Tibial nerve (tissue), 4 donors: ENCODE results near the gene LEF1.
"Not testable (repeated sequence)": the region's sequence is repeated elsewhere in the genome, so short reads cannot be mapped to it uniquely, and the experiment has no call there.

Source experiments
- EP300 ChIP-seq, 2 donors: sonication (generic); formaldehyde crosslinking; IDR thresholded peaks; one replicate each; pipeline ENCODE4 v1.6.1; 2017; ENCODE audit warnings: antibody characterized with exemption in 2 of 2, mild to moderate bottlenecking in 1 of 2
- POLR2A ChIP-seq, 2 donors: fragments of 450-650 bp; IDR thresholded peaks; one replicate each; pipeline ENCODE4 v1.6.1; 2017; ENCODE audit warnings: antibody characterized with exemption in 2 of 2, mild to moderate bottlenecking in 2 of 2, moderate library complexity in 2 of 2
- TF ChIP-seq, protein P1 (sequence below), 5 experiments: fragments of 200-600 bp in 3 of 5; fragments of 450-650 bp in 2 of 5; sonication (generic) in 3 of 5; IDR thresholded peaks; one replicate each; pipeline ENCODE4 v1.5.1; 2016 to 2019; ENCODE audit warnings: antibody characterized with exemption in 5 of 5, mild to moderate bottlenecking in 3 of 5, moderate library complexity in 2 of 5

DNA sequence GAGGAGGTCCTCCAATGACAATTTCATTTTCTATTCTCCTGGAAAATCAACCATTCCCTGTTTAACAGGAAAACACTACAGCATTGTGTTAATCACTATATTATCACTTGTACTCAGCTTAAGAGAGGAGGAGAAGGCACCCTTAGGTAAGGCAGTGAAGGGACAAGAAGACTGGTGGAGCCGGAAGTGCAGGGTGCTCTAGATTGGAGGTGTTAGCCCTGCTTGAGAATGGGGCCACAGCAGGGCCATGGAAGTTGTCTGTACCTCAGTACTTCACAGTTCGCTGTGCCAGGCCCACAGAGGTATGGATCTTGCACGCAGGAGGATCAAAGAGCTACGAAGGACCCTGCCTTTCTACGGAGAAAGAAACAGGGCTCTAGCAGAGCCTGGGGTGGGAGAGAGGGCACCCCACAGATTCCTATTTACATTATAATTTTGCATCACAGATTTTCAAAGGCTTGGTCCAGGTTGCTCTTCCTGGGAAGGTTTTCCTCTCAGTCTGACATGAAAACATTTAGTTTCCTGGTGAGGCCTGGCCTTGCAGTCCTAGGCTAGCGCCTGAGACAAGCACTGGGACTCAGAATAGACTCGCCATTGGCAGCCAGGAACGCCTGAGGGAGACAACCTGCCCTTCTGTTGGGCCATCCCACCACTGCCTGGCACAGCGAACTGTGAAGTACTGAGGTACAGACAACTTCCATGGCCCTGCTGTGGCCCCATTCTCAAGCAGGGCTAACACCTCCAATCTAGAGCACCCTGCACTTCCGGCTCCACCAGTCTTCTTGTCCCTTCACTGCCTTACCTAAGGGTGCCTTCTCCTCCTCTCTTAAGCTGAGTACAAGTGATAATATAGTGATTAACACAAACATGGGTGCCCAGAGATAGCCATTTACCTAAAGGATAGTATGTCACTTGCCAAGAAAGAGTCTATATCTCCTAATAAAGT is 118.3 kb downstream of the LEF1 start:
- TF ChIP-seq, protein P1, sequence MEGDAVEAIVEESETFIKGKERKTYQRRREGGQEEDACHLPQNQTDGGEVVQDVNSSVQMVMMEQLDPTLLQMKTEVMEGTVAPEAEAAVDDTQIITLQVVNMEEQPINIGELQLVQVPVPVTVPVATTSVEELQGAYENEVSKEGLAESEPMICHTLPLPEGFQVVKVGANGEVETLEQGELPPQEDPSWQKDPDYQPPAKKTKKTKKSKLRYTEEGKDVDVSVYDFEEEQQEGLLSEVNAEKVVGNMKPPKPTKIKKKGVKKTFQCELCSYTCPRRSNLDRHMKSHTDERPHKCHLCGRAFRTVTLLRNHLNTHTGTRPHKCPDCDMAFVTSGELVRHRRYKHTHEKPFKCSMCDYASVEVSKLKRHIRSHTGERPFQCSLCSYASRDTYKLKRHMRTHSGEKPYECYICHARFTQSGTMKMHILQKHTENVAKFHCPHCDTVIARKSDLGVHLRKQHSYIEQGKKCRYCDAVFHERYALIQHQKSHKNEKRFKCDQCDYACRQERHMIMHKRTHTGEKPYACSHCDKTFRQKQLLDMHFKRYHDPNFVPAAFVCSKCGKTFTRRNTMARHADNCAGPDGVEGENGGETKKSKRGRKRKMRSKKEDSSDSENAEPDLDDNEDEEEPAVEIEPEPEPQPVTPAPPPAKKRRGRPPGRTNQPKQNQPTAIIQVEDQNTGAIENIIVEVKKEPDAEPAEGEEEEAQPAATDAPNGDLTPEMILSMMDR (IDR thresholded peaks at IDR 0.05), result not testable (repeated sequence)
- TF ChIP-seq POLR2A, EP300 (IDR thresholded peaks at IDR 0.05): not testable (repeated sequence)
